SK-N-SH treated with all-trans-retinoic acid at 6 μM for 48 hours (cell line): ENCODE results near the gene ABCB1.

ENCODE experiments used
- ATAC-seq: fragments of 200-7000 bp; cut with Tn5 transposase; 3 replicates; pipeline ENCODE4 v1.9.1; 2020; ENCODE audit warnings: mild to moderate bottlenecking, moderate library complexity
- ARNTL ChIP-seq: fragments of 450-650 bp; formaldehyde crosslinking; IDR thresholded peaks from 2 replicates; pipeline ENCODE4 v1.5.0; 2020; ENCODE audit warnings: low read depth, mild to moderate bottlenecking, moderate library complexity, borderline replicate concordance
- CREB5 ChIP-seq: fragments of 250-450 bp; sonication (Bioruptor Pico); IDR thresholded peaks from 2 replicates; pipeline ENCODE4 v1.5.1; 2020; ENCODE audit warnings: low read depth, mild to moderate bottlenecking, moderate library complexity
- CSRNP3 ChIP-seq: fragments of 250-450 bp; sonication (Bioruptor Pico); IDR thresholded peaks from 2 replicates; pipeline ENCODE4 v1.5.1; 2021; ENCODE audit warnings: mild to moderate bottlenecking, moderate library complexity
- ESRRG ChIP-seq: fragments of 250-450 bp; sonication (Bioruptor Pico); IDR thresholded peaks from 2 replicates; pipeline ENCODE4 v1.6.1; 2021; ENCODE audit warnings: mild to moderate bottlenecking
- GLIS3 ChIP-seq: fragments of 250-450 bp; sonication (Bioruptor Pico); IDR thresholded peaks from 2 replicates; pipeline ENCODE4 v1.5.0; 2020; ENCODE audit warnings: mild to moderate bottlenecking, moderate library complexity
- ISL1 ChIP-seq: fragments of 250-450 bp; sonication (Bioruptor Pico); IDR thresholded peaks from 2 replicates; pipeline ENCODE4 v2.1.2; 2022; ENCODE audit warnings: mild to moderate bottlenecking, moderate library complexity
- PATZ1 ChIP-seq: fragments of 250-450 bp; sonication (Bioruptor Pico); IDR thresholded peaks from 2 replicates; pipeline ENCODE4 v1.8.0; 2020; ENCODE audit warnings: mild to moderate bottlenecking, moderate library complexity, borderline replicate concordance
- PPARA ChIP-seq: fragments of 250-450 bp; sonication (Bioruptor Pico); IDR thresholded peaks from 2 replicates; pipeline ENCODE4 v1.5.0; 2020; ENCODE audit warnings: mild to moderate bottlenecking, borderline replicate concordance
- SNAI2 ChIP-seq: fragments of 250-450 bp; sonication (Bioruptor Pico); IDR thresholded peaks from 2 replicates; pipeline ENCODE4 v1.5.0; 2020; ENCODE audit warnings: mild to moderate bottlenecking, moderate library complexity
- TCF4 ChIP-seq: fragments of 250-450 bp; sonication (Bioruptor Pico); IDR thresholded peaks from 2 replicates; pipeline ENCODE4 v1.8.0; 2021; ENCODE audit warnings: mild to moderate bottlenecking, moderate library complexity, borderline replicate concordance
- TOX ChIP-seq: fragments of 250-450 bp; sonication (Bioruptor Pico); IDR thresholded peaks from 2 replicates; pipeline ENCODE4 v1.8.0; 2021; ENCODE audit warnings: mild to moderate bottlenecking, moderate library complexity, borderline replicate concordance
- TSHZ2 ChIP-seq: fragments of 250-450 bp; sonication (Bioruptor Pico); IDR thresholded peaks from 2 replicates; pipeline ENCODE4 v1.5.0; 2020; ENCODE audit warnings: mild to moderate bottlenecking, moderate library complexity
- ZFP3 ChIP-seq: fragments of 250-450 bp; sonication (Bioruptor Pico); IDR thresholded peaks from 2 replicates; pipeline ENCODE4 v1.5.0; 2020; ENCODE audit warnings: mild to moderate bottlenecking, moderate library complexity
- ZFP30 ChIP-seq: fragments of 450-650 bp; formaldehyde crosslinking; IDR thresholded peaks from 2 replicates; pipeline ENCODE4 v1.5.0; 2022; ENCODE audit warnings: mild to moderate bottlenecking, moderate library complexity
- ZNF565 ChIP-seq: fragments of 450-650 bp; formaldehyde crosslinking; conservative IDR thresholded peaks from 2 replicates; pipeline ENCODE4 v1.5.0; 2020; ENCODE audit warnings: low read depth, mild to moderate bottlenecking, moderate library complexity
- ZNF70 ChIP-seq: fragments of 450-650 bp; formaldehyde crosslinking; IDR thresholded peaks from 2 replicates; pipeline ENCODE4 v1.5.0; 2020; ENCODE audit warnings: mild to moderate bottlenecking, moderate library complexity
- ZNF8 ChIP-seq: fragments of 450-650 bp; formaldehyde crosslinking; IDR thresholded peaks from 2 replicates; pipeline ENCODE4 v1.5.0; 2020; ENCODE audit warnings: mild to moderate bottlenecking, moderate library complexity

ABCB1 gene

GRCh38 chr7:87600130-87601124, at the start of gene ABCB1:
Gene ABCB1, minus strand, starts transcription at chr7:87600884. Its CDS starts 700 bp downstream, at chr7:87600184.
- TF ChIP-seq TSHZ2 (CRISPR knock-in tag) (peak; percentile 68; the same call in 1 of the 2 replicates), CREB5 (CRISPR knock-in tag) (no peak), ESRRG (CRISPR knock-in tag) (no peak), GLIS3 (CRISPR knock-in tag) (peak; percentile 43; the same call in 1 of the 2 replicates), ZFP3 (CRISPR knock-in tag) (peak; percentile 60; the same call in 1 of the 2 replicates), SNAI2 (CRISPR knock-in tag) (peak; percentile 90), TCF4 (CRISPR knock-in tag) (0 out of 2 replicates have a peak, but pooled peaks have one; percentile 19)
- peak; percentile 98 for ATAC-seq

GRCh38 chr7:87648316-87648715, 47.6 kb upstream of the ABCB1 start:
- ATAC-seq, result no peak
- TF ChIP-seq ARNTL (no peak), ZNF8 (CRISPR knock-in tag) (no peak), ZFP30 (CRISPR knock-in tag) (no peak), TOX (CRISPR knock-in tag) (no peak), ESRRG (CRISPR knock-in tag) (no peak), PATZ1 (CRISPR knock-in tag) (no peak), TCF4 (CRISPR knock-in tag) (no peak), CSRNP3 (CRISPR knock-in tag) (no peak), PPARA (CRISPR knock-in tag) (no peak), TSHZ2 (CRISPR knock-in tag) (no peak), ZNF70 (CRISPR knock-in tag) (no peak), ZNF565 (no peak), GLIS3 (CRISPR knock-in tag) (no peak)

- ATAC-seq, result no peak
- no peak for TF ChIP-seq ISL1 (CRISPR knock-in tag)
- TF ChIP-seq ZNF565, result no peak
- TF ChIP-seq, all 23 proteins: peak for 0
These were observed 44.8 kb upstream of the ABCB1 start for GRCh38 chr7:87645446-87645845.
